Activated T-helper 1 cell treated with anti-CD3 and anti-CD28 coated beads, Interleukin-12 subunit alpha, Interleukin-12 subunit beta, Interleukin-2, Interleukin-4 antibody, amounts not matched to agents 30 ng/mL and 10 ng/mL and 1 ng/mL, durations not matched to agents 14 hours and 24 hours and 36 hours (primary cell): ENCODE data around the gene MTMR4. TPM values are rescaled to one million over a fixed set of nuclear protein-coding genes. Genes with fewer than 3 reads are reported as not detected.
"Not testable (repeated sequence)": the region's sequence is repeated elsewhere in the genome, so short reads cannot be mapped to it uniquely, and the experiment has no call there.

Source experiments
- DNase-seq: peaks from one replicate; pipeline ENCODE4 v3.0.0; 2021; ENCODE audit warnings: low spot score
- H3K27ac Mint-ChIP-seq: one replicate; pipeline ENCODE4 v1.8.0; 2021; ENCODE audit warnings: mild to moderate bottlenecking, mixed read lengths
- H3K27me3 Mint-ChIP-seq: one replicate; pipeline ENCODE4 v1.8.0; 2022; ENCODE audit warnings: mild to moderate bottlenecking, moderate library complexity, mixed read lengths; ENCODE audit not compliant: insufficient read depth
- H3K36me3 Mint-ChIP-seq: one replicate; pipeline ENCODE4 v1.8.0; 2021; ENCODE audit warnings: low read depth, mixed read lengths
- H3K4me1 Mint-ChIP-seq: one replicate; pipeline ENCODE4 v1.8.0; 2021; ENCODE audit warnings: low read depth, mixed read lengths
- H3K4me3 Mint-ChIP-seq: one replicate; pipeline ENCODE4 v1.8.0; 2021; ENCODE audit warnings: mild to moderate bottlenecking, moderate library complexity, mixed read lengths
- H3K9me3 Mint-ChIP-seq: one replicate; pipeline ENCODE4 v1.8.0; 2021; ENCODE audit warnings: mixed read lengths
- intact Hi-C: fragments of 100-400 bp; cut with micrococcal nuclease; formaldehyde crosslinking; loops from one replicate; pipeline ENCODE4 v1.15.1; 2024
- total RNA-seq: library from RNA; stranded (reverse); gene quantifications from 2 replicates; pipeline ENCODE4 v1.2.3, GENCODE V29; 2022

Gene MTMR4
- total RNA-seq, 1 donor from 2014 or later, result 77.4 TPM

GRCh38 chr17:58503866-58504265, 10.6 kb downstream of the MTMR4 start:
- Mint-ChIP-seq H3K9me3 (no peaks in the 10 kb centered on the region), H3K4me3 (no peak overlapping the region), H3K36me3 (peaks cover 48% of the 10 kb centered on the region), H3K27me3 (no peaks in the 10 kb centered on the region), H3K4me1 (peaks cover under 1% of the 10 kb centered on the region), H3K27ac (no peak overlapping the region)
- no peak for DNase-seq
- intact Hi-C loops, result no loop called here

GRCh38 chr17:58503134-58503533, 11.3 kb downstream of the MTMR4 start:
- intact Hi-C loops, DNase-seq, H3K27me3 Mint-ChIP-seq, H3K27ac Mint-ChIP-seq, H3K4me3 Mint-ChIP-seq, H3K4me1 Mint-ChIP-seq, H3K9me3 Mint-ChIP-seq: not testable (repeated sequence)
- H3K36me3 Mint-ChIP-seq, result peaks cover 50% of the 10 kb centered on the region

GRCh38 chr17:58501451-58501850, 13.0 kb downstream of the MTMR4 start:
- H3K9me3 Mint-ChIP-seq, result no peaks in the 10 kb centered on the region
- no peak overlapping the region for H3K4me3 Mint-ChIP-seq
- no peaks in the 10 kb centered on the region for H3K27me3 Mint-ChIP-seq
- no peak overlapping the region for H3K27ac Mint-ChIP-seq
- intact Hi-C loops, result no loop called here
- H3K4me1 Mint-ChIP-seq, result peaks cover 4% of the 10 kb centered on the region
- DNase-seq, result no peak
- peaks cover 48% of the 10 kb centered on the region for H3K36me3 Mint-ChIP-seq

GRCh38 chr17:58498177-58498828, 16.1 kb downstream of the MTMR4 start:
- Mint-ChIP-seq H3K27ac (no peak overlapping the region), H3K36me3 (peaks cover 41% of the 10 kb centered on the region), H3K4me1 (peaks cover 10% of the 10 kb centered on the region), H3K4me3 (no peak overlapping the region), H3K27me3 (no peaks in the 10 kb centered on the region), H3K9me3 (no peaks in the 10 kb centered on the region)
- intact Hi-C loops, result no loop called here
- DNase-seq, result no peak

- Mint-ChIP-seq H3K9me3 (no peaks in the 10 kb centered on the region), H3K4me3 (no peak overlapping the region), H3K36me3 (peaks cover 60% of the 10 kb centered on the region), H3K27me3 (no peaks in the 10 kb centered on the region), H3K27ac (peak overlapping the region; percentile 29), H3K4me1 (peaks cover 29% of the 10 kb centered on the region)
- no peak for DNase-seq
- intact Hi-C loops, result no loop called here
These were observed 20.9 kb downstream of the MTMR4 start for GRCh38 chr17:58493506-58493905.

- peaks cover 55% of the 10 kb centered on the region for H3K36me3 Mint-ChIP-seq
- H3K27ac Mint-ChIP-seq, result peak overlapping the region; percentile 44
- H3K4me1 Mint-ChIP-seq, result peaks cover 25% of the 10 kb centered on the region
- no peaks in the 10 kb centered on the region for H3K9me3 Mint-ChIP-seq
- intact Hi-C loops, result no loop called here
- no peak for DNase-seq
- no peak overlapping the region for H3K4me3 Mint-ChIP-seq
- no peaks in the 10 kb centered on the region for H3K27me3 Mint-ChIP-seq
These were observed 22.0 kb downstream of the MTMR4 start for GRCh38 chr17:58492238-58493121.

- no peak for DNase-seq
- intact Hi-C loops, result no loop called here
- H3K9me3 Mint-ChIP-seq, result no peaks in the 10 kb centered on the region
- no peak overlapping the region for H3K27ac Mint-ChIP-seq
- no peak overlapping the region for H3K4me3 Mint-ChIP-seq
- H3K36me3 Mint-ChIP-seq, result peaks cover 52% of the 10 kb centered on the region
- no peaks in the 10 kb centered on the region for H3K27me3 Mint-ChIP-seq
- peaks cover 25% of the 10 kb centered on the region for H3K4me1 Mint-ChIP-seq
These were observed 22.9 kb downstream of the MTMR4 start for GRCh38 chr17:58491510-58492045.

- Mint-ChIP-seq H3K27ac (no peak overlapping the region), H3K9me3 (no peaks in the 10 kb centered on the region), H3K4me1 (peaks cover 19% of the 10 kb centered on the region), H3K4me3 (peak overlapping the region; percentile 22), H3K36me3 (peaks cover 35% of the 10 kb centered on the region), H3K27me3 (peaks cover 4% of the 10 kb centered on the region)
- DNase-seq, result no peak
- intact Hi-C loops, result no loop called here
These were observed 26.0 kb downstream of the MTMR4 start for GRCh38 chr17:58488428-58488890.

- peaks cover 14% of the 10 kb centered on the region for H3K4me1 Mint-ChIP-seq
- no peaks in the 10 kb centered on the region for H3K9me3 Mint-ChIP-seq
- peaks cover 4% of the 10 kb centered on the region for H3K27me3 Mint-ChIP-seq
- intact Hi-C loops, result no loop called here
- no peak within 1 kb of the TSS for H3K27ac Mint-ChIP-seq
- peak; percentile 53 for DNase-seq
- H3K4me3 Mint-ChIP-seq, result peak within 1 kb of the TSS; percentile 39
- H3K36me3 Mint-ChIP-seq, result peaks cover 31% of the 10 kb centered on the region
These were observed 26.6 kb downstream of the MTMR4 start, which contains the start of gene HSF5 for GRCh38 chr17:58487589-58488427. Gene HSF5 (minus strand): TSS chr17:58488408. CDS start chr17:58488274, 134 bp downstream.

- no peak for DNase-seq
- Mint-ChIP-seq H3K4me3 (no peak overlapping the region), H3K27ac (no peak overlapping the region), H3K9me3 (no peaks in the 10 kb centered on the region), H3K4me1 (no peaks in the 10 kb centered on the region), H3K36me3 (peaks cover 7% of the 10 kb centered on the region), H3K27me3 (peaks cover 4% of the 10 kb centered on the region)
- intact Hi-C loops, result no loop called here
These were observed 29.8 kb downstream of the MTMR4 start for GRCh38 chr17:58484600-58484999.

- H3K27me3 Mint-ChIP-seq, H3K36me3 Mint-ChIP-seq, H3K27ac Mint-ChIP-seq, H3K4me3 Mint-ChIP-seq, H3K4me1 Mint-ChIP-seq, intact Hi-C loops, H3K9me3 Mint-ChIP-seq, DNase-seq: not testable (repeated sequence)
These were observed 32.6 kb downstream of the MTMR4 start for GRCh38 chr17:58481798-58482197.

GRCh38 chr17:58480090-58480489, 34.3 kb downstream of the MTMR4 start:
- Mint-ChIP-seq H3K4me3 (no peak overlapping the region), H3K27ac (no peak overlapping the region), H3K36me3 (no peaks in the 10 kb centered on the region), H3K4me1 (no peaks in the 10 kb centered on the region), H3K9me3 (no peaks in the 10 kb centered on the region), H3K27me3 (peaks cover 4% of the 10 kb centered on the region)
- no peak for DNase-seq
- intact Hi-C loops, result no loop called here
